ENCODE results near the gene UNC13D. TPM values are rescaled to one million over a fixed set of nuclear protein-coding genes. Genes with fewer than 3 reads are reported as not detected.

Gene UNC13D
- total and polyA plus RNA-seq, 9 of the 15 experiments (the other 6 are each of a cell fraction or from before 2014, with no cell fraction given), result 0.86 to 244 (median 69.2) TPM

DNA sequence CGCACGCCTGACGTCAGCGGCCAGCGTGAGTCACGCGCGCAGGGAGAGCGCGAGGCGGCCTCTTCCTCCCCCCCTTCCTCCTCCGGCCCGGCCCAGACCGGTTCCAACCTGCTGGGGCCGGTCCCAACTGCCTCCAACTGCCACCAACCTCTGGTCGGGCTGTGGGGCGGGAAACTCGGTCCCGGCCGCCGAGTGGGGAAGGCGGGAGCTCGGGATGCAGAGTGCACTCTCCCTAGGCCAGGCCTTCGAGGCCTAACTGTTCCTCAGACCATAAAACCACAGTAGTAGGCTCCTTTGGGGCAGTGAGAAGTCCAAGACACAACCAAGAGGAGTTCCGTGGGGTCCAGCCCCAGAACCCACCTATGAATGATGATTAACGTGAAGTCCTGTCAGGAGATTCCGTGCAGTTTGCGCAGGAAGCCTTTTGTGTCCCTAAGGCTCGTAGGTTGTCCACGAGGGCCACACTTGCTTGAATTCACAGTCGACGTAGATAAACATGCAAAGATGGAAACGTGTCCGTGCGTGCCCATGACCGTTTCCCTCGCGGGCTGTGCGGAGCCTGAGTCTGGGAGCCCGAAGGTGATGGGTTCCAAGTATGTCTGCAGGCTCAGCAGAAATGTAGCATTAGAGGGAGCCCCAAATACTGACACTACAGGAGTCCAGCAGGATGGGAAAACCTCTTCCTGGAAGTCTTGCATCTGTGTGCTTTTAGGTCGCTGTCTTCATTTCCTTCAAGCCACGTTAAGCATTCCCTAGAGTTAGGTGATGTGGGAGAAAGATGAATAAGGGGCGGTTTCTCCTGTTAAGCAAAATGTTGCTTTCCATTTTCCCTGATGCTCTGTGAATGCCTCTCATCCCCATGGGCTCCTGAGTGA, 59.0 kb downstream of the UNC13D start (continued):
- TF ChIP-seq ZNF212 (CRISPR knock-in tag; IDR thresholded peaks at IDR 0.05), result 0 out of 2 replicates have a peak, but pooled peaks have one; percentile 31
- TF ChIP-seq ZNF239 (CRISPR knock-in tag; IDR thresholded peaks at IDR 0.05), result peak; percentile 66
- no peak for TF ChIP-seq POLR3G (IDR thresholded peaks at IDR 0.05; ENCODE audit: extremely low read depth, insufficient read length, insufficient replicate concordance)
- TF ChIP-seq, protein P1, sequence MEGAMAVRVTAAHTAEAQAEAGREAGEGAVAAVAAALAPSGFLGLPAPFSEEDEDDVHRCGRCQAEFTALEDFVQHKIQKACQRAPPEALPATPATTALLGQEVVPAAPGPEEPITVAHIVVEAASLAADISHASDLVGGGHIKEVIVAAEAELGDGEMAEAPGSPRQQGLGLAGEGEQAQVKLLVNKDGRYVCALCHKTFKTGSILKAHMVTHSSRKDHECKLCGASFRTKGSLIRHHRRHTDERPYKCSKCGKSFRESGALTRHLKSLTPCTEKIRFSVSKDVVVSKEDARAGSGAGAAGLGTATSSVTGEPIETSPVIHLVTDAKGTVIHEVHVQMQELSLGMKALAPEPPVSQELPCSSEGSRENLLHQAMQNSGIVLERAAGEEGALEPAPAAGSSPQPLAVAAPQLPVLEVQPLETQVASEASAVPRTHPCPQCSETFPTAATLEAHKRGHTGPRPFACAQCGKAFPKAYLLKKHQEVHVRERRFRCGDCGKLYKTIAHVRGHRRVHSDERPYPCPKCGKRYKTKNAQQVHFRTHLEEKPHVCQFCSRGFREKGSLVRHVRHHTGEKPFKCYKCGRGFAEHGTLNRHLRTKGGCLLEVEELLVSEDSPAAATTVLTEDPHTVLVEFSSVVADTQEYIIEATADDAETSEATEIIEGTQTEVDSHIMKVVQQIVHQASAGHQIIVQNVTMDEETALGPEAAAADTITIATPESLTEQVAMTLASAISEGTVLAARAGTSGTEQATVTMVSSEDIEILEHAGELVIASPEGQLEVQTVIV (CRISPR knock-in tag; IDR thresholded peaks at IDR 0.05; ENCODE audit: borderline replicate concordance), result no peak; the same call in 1 of the 2 replicates
- TF ChIP-seq, protein P2, sequence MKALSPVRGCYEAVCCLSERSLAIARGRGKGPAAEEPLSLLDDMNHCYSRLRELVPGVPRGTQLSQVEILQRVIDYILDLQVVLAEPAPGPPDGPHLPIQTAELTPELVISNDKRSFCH (CRISPR knock-in tag; IDR thresholded peaks at IDR 0.05), result no peak
- TF ChIP-seq, protein P2 (tag; IDR thresholded peaks at IDR 0.05), result peak; percentile 99
- TF ChIP-seq ZNF586 (CRISPR knock-in tag; conservative IDR thresholded peaks at IDR 0.05), result 0 out of 2 replicates have a peak, but pooled peaks have one; percentile 51
- TF ChIP-seq RBM15 (IDR thresholded peaks at IDR 0.05; ENCODE audit: insufficient read depth, low read length), result no peak
- no peak for TF ChIP-seq CCAR2 (IDR thresholded peaks at IDR 0.05; ENCODE audit: low read depth, low read length)
- TF ChIP-seq, protein P3, sequence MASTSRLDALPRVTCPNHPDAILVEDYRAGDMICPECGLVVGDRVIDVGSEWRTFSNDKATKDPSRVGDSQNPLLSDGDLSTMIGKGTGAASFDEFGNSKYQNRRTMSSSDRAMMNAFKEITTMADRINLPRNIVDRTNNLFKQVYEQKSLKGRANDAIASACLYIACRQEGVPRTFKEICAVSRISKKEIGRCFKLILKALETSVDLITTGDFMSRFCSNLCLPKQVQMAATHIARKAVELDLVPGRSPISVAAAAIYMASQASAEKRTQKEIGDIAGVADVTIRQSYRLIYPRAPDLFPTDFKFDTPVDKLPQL (IDR thresholded peaks at IDR 0.05; ENCODE audit: extremely low read depth, insufficient read length), result no peak
- no peak for TF ChIP-seq HLTF (IDR thresholded peaks at IDR 0.05)
- TF ChIP-seq, protein P4, sequence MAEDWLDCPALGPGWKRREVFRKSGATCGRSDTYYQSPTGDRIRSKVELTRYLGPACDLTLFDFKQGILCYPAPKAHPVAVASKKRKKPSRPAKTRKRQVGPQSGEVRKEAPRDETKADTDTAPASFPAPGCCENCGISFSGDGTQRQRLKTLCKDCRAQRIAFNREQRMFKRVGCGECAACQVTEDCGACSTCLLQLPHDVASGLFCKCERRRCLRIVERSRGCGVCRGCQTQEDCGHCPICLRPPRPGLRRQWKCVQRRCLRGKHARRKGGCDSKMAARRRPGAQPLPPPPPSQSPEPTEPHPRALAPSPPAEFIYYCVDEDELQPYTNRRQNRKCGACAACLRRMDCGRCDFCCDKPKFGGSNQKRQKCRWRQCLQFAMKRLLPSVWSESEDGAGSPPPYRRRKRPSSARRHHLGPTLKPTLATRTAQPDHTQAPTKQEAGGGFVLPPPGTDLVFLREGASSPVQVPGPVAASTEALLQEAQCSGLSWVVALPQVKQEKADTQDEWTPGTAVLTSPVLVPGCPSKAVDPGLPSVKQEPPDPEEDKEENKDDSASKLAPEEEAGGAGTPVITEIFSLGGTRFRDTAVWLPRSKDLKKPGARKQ (CRISPR knock-in tag; IDR thresholded peaks at IDR 0.05), result no peak
- TF ChIP-seq, protein P5, sequence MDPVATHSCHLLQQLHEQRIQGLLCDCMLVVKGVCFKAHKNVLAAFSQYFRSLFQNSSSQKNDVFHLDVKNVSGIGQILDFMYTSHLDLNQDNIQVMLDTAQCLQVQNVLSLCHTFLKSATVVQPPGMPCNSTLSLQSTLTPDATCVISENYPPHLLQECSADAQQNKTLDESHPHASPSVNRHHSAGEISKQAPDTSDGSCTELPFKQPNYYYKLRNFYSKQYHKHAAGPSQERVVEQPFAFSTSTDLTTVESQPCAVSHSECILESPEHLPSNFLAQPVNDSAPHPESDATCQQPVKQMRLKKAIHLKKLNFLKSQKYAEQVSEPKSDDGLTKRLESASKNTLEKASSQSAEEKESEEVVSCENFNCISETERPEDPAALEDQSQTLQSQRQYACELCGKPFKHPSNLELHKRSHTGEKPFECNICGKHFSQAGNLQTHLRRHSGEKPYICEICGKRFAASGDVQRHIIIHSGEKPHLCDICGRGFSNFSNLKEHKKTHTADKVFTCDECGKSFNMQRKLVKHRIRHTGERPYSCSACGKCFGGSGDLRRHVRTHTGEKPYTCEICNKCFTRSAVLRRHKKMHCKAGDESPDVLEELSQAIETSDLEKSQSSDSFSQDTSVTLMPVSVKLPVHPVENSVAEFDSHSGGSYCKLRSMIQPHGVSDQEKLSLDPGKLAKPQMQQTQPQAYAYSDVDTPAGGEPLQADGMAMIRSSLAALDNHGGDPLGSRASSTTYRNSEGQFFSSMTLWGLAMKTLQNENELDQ (CRISPR knock-in tag; IDR thresholded peaks at IDR 0.05; ENCODE audit: borderline replicate concordance), result no peak
- TF ChIP-seq MECOM (CRISPR knock-in tag; IDR thresholded peaks at IDR 0.05), result peak; percentile 84
- no peak for TF ChIP-seq ETV6 (IDR thresholded peaks at IDR 0.05; ENCODE audit: borderline replicate concordance in 1 of 2, low read depth in 2 of 2, low read length in 1 of 2)
- peak; percentile 21; the same call in 1 of the 2 replicates for TF ChIP-seq ETV6 (CRISPR knock-in tag; IDR thresholded peaks at IDR 0.05; ENCODE audit: borderline replicate concordance)
- TF ChIP-seq SNRNP70 (optimal IDR thresholded peaks at IDR 0.05; ENCODE audit: low read depth, low read length), result no peak
